Effector memory CD8-positive, alpha-beta T cell (primary cell): ENCODE results near the gene CELF4.
"Not testable (repeated sequence)": the region's sequence is repeated elsewhere in the genome, so short reads cannot be mapped to it uniquely, and the experiment has no call there.

Experiments
- ATAC-seq: fragments of 150-1000 bp; cut with Tn5 transposase; replicated peaks from 2 replicates; pipeline ENCODE4 v1.10.0; 2021; ENCODE audit warnings: mild to moderate bottlenecking, moderate library complexity
- DNase-seq, 3 experiments: peaks; one replicate each; pipeline ENCODE4 v3.0.0; 2021
- H3K27ac Mint-ChIP-seq, 2 donors: one replicate each; pipeline ENCODE4 v1.8.0; 2022; ENCODE audit warnings: mild to moderate bottlenecking in 2 of 2, mixed read lengths in 2 of 2, moderate library complexity in 2 of 2
- H3K27me3 Mint-ChIP-seq, 2 donors: one replicate each; pipeline ENCODE4 v1.8.0; 2022; ENCODE audit warnings: mixed read lengths in 2 of 2
- H3K36me3 Mint-ChIP-seq: one replicate; pipeline ENCODE4 v1.8.0; 2022; ENCODE audit warnings: mild to moderate bottlenecking, moderate library complexity, mixed read lengths; ENCODE audit not compliant: insufficient read depth
- H3K4me1 Mint-ChIP-seq, 2 donors: one replicate each; pipeline ENCODE4 v1.8.0; 2022; ENCODE audit warnings: low read depth in 2 of 2, mixed read lengths in 2 of 2
- H3K4me3 Mint-ChIP-seq, 2 donors: one replicate each; pipeline ENCODE4 v1.8.0; 2022; ENCODE audit warnings: mild to moderate bottlenecking in 2 of 2, mixed read lengths in 2 of 2, moderate library complexity in 2 of 2
- H3K9me3 Mint-ChIP-seq, 2 donors: one replicate each; pipeline ENCODE4 v1.8.0; 2022; ENCODE audit warnings: mixed read lengths in 2 of 2

Gene CELF4

GRCh38 chr18:37470986-37471385, 94.6 kb downstream of the CELF4 start:
- H3K4me1 Mint-ChIP-seq: no peaks in the 10 kb centered on the region
- H3K4me3 Mint-ChIP-seq: no peak overlapping the region
- H3K9me3 Mint-ChIP-seq: peaks cover 2 to 7% of the 10 kb centered on the region in 2 donors
- peaks cover 12 to 36% of the 10 kb centered on the region in 2 donors for H3K27me3 Mint-ChIP-seq
- no peak for ATAC-seq
- no peak for DNase-seq
- no peak overlapping the region for H3K27ac Mint-ChIP-seq
- H3K36me3 Mint-ChIP-seq: no peaks in the 10 kb centered on the region

GRCh38 chr18:37467002-37467662, 98.5 kb downstream of the CELF4 start:
- peaks cover 2% of the 10 kb centered on the region for H3K36me3 Mint-ChIP-seq
- peaks cover 2 to 12% of the 10 kb centered on the region in 2 donors for H3K9me3 Mint-ChIP-seq
- H3K27ac Mint-ChIP-seq: no peak overlapping the region
- ATAC-seq: no peak
- H3K4me3 Mint-ChIP-seq: no peak overlapping the region
- no peaks in the 10 kb centered on the region for H3K4me1 Mint-ChIP-seq
- H3K27me3 Mint-ChIP-seq: peaks cover 20 to 62% of the 10 kb centered on the region in 2 donors
- DNase-seq: no peak

DNA sequence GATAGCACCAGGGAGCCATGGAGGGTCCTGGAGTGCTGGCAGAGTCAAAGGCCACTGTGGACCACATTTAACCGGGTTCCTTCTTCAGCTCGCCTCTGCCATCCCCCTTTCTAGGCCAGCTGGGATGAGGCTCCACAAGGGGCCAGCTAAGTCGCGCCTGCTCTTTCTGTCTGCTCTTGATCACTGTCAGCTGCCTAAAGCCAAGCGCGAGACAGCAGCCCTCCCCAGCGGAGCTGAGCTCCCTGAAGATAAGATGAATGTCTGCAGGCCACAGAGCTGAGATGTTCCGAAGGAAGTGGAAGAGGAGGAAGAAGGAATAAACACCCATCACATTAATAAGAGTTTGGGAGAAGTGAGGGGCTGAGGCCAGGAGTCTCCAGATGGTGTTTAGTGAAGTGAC, 99.6 kb downstream of the CELF4 start:
- Mint-ChIP-seq H3K27ac (no peak overlapping the region), H3K36me3 (peaks cover 2% of the 10 kb centered on the region), H3K9me3 (peaks cover 2 to 12% of the 10 kb centered on the region in 2 donors), H3K27me3 (peaks cover 16 to 54% of the 10 kb centered on the region in 2 donors), H3K4me1 (no peaks in the 10 kb centered on the region), H3K4me3 (no peak overlapping the region)
- no peak for DNase-seq
- no peak for ATAC-seq

- H3K9me3 Mint-ChIP-seq: peaks cover 0 to 12% of the 10 kb centered on the region in 2 donors
- peaks cover 2% of the 10 kb centered on the region for H3K36me3 Mint-ChIP-seq
- H3K27me3 Mint-ChIP-seq: peaks cover 16 to 59% of the 10 kb centered on the region in 2 donors
- no peak for DNase-seq
- no peak overlapping the region for H3K4me3 Mint-ChIP-seq
- H3K4me1 Mint-ChIP-seq: no peaks in the 10 kb centered on the region
- H3K27ac Mint-ChIP-seq: no peak overlapping the region
- no peak for ATAC-seq
Measured at GRCh38 chr18:37464257-37464656, 101.3 kb downstream of the CELF4 start.

DNA sequence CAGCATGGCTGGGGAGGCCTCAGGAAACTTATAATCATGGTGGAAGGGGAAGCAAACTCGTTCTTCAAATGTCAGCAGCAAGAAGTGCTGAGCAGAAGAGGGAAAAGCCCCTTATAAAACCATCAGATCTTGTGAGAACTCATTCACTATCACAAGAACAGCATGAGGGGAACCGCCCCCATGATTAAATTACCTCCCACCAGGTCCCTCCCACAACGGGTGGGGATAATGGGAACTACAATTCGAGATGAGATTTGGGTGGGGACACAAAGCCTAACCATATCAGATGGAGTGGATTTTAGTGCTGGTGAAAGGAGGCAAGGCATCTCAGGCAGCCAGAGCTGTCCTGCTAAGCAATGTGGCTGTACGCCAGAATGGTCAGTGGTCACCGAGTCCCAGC, 104.3 kb downstream of the CELF4 start:
- not testable (repeated sequence) for ATAC-seq, DNase-seq, H3K4me3 Mint-ChIP-seq, H3K9me3 Mint-ChIP-seq, H3K27ac Mint-ChIP-seq, H3K4me1 Mint-ChIP-seq, H3K36me3 Mint-ChIP-seq
- H3K27me3 Mint-ChIP-seq: peaks cover 12 to 58% of the 10 kb centered on the region in 2 donors

DNA sequence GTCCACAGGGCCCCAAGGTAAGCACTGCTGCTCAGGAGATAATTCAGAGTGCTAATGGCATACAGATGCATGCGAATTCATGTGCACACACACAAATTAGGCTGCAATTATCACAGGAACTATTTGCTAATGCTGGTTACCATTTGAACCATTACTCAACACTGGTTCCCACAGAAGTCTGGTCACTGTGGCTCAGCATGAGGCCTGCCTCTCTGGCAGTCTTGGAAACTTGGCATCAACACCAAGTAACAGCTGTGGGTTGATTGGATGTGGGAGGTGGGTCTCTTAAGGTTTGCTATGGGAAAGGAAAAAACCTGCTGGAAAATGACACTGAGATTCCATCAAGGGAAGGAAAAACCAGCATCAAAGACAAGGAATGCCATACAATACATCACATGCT, 105.0 kb downstream of the CELF4 start:
- Mint-ChIP-seq H3K9me3 (peaks cover 0 to 5% of the 10 kb centered on the region in 2 donors), H3K27ac (no peak overlapping the region), H3K4me1 (no peaks in the 10 kb centered on the region), H3K4me3 (no peak overlapping the region), H3K27me3 (peaks cover 5 to 51% of the 10 kb centered on the region in 2 donors), H3K36me3 (peaks cover 2% of the 10 kb centered on the region)
- DNase-seq: no peak
- no peak for ATAC-seq

DNA sequence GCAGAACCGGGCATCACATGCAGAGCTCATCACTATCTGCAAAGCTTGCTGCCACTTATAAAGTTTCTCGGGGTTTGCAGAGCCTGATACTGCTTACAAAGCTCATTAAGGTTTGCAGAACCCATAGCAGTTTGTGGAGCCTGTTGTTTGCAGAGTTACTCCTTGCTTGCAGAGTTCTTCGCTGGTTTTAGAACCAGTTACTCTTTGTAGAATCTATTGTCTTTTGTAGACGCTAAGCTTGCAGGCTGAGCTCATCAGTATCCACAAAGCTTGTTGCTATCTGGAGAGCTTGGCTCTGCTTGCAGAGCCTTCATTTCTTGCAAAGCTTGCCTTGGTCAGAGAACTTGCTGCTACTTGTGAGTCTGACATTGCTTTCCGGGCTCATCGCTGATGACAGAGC, 106.9 kb downstream of the CELF4 start:
- peaks cover 0 to 32% of the 10 kb centered on the region in 2 donors for H3K27me3 Mint-ChIP-seq
- no peaks in the 10 kb centered on the region for H3K36me3 Mint-ChIP-seq
- H3K9me3 Mint-ChIP-seq: peaks cover 0 to 5% of the 10 kb centered on the region in 2 donors
- ATAC-seq (no peak), DNase-seq (no peak)
- H3K4me1 Mint-ChIP-seq: no peaks in the 10 kb centered on the region
- no peak overlapping the region for H3K4me3 Mint-ChIP-seq
- no peak overlapping the region for H3K27ac Mint-ChIP-seq

DNA sequence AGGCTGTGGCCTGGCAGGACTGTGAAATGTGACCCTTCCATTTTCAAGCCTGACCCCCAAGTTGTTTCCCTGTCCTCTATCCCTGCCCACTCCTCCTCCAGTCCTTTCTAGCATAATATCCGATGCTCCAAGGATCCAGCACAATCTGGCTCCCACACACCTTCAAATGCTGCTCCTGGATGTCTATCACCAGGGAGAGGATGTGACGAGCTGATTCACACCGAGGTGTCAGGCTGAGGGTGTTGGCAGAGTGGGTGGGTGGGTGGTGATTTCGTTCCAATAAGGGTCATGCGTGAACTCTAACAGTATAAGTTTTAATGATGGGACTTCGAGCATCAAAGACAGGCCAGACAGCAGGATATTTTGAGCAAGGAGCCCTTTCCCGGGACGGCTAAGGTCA, 107.8 kb downstream of the CELF4 start:
- Mint-ChIP-seq H3K9me3 (peaks cover 0 to 5% of the 10 kb centered on the region in 2 donors), H3K36me3 (no peaks in the 10 kb centered on the region), H3K27ac (no peak overlapping the region), H3K27me3 (peaks cover 0 to 35% of the 10 kb centered on the region in 2 donors), H3K4me1 (no peaks in the 10 kb centered on the region), H3K4me3 (no peak overlapping the region)
- ATAC-seq (no peak), DNase-seq (no peak)

DNA sequence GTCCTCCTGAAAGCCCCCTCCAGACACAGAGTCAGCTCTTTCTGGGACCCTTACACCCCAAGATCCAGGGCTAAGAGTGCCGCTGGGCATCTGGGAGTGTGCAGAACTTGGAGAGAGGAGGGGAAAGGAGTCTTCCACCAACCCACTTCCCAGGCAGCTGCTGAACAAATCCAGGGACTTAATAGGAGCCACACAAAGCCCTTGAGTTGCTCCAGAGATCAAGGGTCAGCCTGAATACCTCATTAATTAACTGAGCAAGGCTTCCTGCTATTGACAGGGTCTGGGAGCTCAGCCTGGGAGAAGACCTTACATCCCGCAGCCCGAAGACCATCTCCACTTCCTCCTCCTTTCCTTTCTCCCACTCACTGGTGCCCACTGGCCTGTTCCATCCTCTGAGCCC, 108.3 kb downstream of the CELF4 start:
- ATAC-seq (no peak), DNase-seq (no peak)
- Mint-ChIP-seq H3K36me3 (no peaks in the 10 kb centered on the region), H3K4me3 (no peak overlapping the region), H3K4me1 (no peaks in the 10 kb centered on the region), H3K9me3 (peaks cover 0 to 2% of the 10 kb centered on the region in 2 donors), H3K27me3 (peaks cover 0 to 34% of the 10 kb centered on the region in 2 donors), H3K27ac (no peak overlapping the region)

GRCh38 chr18:37456873-37457272, 108.7 kb downstream of the CELF4 start:
- H3K36me3 Mint-ChIP-seq: no peaks in the 10 kb centered on the region
- ATAC-seq: no peak
- H3K27ac Mint-ChIP-seq: no peak overlapping the region
- H3K4me1 Mint-ChIP-seq: no peaks in the 10 kb centered on the region
- H3K27me3 Mint-ChIP-seq: peaks cover 0 to 30% of the 10 kb centered on the region in 2 donors
- H3K4me3 Mint-ChIP-seq: no peak overlapping the region
- no peaks in the 10 kb centered on the region for H3K9me3 Mint-ChIP-seq
- no peak for DNase-seq

DNA sequence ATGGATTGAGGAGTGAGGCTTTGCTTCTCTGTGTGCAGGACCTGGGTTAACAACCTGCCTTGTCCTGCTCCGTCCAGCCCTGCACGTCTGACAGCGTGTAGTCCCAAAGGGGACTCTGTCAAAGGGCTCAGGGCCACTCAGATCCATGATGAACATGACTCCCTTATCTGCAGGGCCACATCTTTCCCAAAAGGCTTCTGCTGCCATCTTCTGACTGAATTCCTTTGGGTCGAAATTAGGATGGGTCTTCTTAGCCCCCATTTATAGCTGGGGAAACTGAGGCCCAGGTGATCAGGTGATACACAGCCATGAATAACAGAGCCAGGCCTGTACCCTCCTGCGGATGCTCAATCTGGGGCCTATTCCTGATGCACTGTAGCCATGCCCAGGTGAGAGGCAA, 109.2 kb downstream of the CELF4 start:
- Mint-ChIP-seq H3K4me3 (no peak overlapping the region), H3K27ac (no peak overlapping the region), H3K27me3 (peaks cover 0 to 30% of the 10 kb centered on the region in 2 donors), H3K4me1 (no peaks in the 10 kb centered on the region), H3K36me3 (no peaks in the 10 kb centered on the region), H3K9me3 (no peaks in the 10 kb centered on the region)
- DNase-seq (no peak), ATAC-seq (no peak)

DNA sequence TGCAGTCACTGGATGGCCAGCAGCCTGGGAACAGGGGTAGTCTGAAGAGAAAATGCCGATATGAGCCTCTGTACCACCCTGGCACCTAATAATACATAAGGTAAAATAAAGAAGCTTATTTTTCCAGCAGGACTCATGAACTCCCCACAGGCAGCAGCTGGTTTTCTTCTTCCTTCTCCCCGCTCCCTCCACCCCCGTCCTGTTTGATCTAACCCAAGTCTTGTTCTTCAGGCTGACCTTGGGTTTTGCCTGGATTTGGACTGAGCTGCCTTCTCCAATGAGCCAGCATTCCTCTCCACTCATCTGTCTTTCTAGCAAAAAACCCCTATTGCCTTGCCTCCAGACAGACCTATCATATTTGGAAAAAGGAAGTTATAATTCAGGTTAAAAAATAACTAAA, 111.8 kb downstream of the CELF4 start:
- H3K36me3 Mint-ChIP-seq: no peaks in the 10 kb centered on the region
- no peak overlapping the region for H3K27ac Mint-ChIP-seq
- no peaks in the 10 kb centered on the region for H3K4me1 Mint-ChIP-seq
- H3K4me3 Mint-ChIP-seq: no peak overlapping the region
- ATAC-seq: no peak
- DNase-seq: no peak
- H3K27me3 Mint-ChIP-seq: peaks cover 0 to 23% of the 10 kb centered on the region in 2 donors
- no peaks in the 10 kb centered on the region for H3K9me3 Mint-ChIP-seq

DNA sequence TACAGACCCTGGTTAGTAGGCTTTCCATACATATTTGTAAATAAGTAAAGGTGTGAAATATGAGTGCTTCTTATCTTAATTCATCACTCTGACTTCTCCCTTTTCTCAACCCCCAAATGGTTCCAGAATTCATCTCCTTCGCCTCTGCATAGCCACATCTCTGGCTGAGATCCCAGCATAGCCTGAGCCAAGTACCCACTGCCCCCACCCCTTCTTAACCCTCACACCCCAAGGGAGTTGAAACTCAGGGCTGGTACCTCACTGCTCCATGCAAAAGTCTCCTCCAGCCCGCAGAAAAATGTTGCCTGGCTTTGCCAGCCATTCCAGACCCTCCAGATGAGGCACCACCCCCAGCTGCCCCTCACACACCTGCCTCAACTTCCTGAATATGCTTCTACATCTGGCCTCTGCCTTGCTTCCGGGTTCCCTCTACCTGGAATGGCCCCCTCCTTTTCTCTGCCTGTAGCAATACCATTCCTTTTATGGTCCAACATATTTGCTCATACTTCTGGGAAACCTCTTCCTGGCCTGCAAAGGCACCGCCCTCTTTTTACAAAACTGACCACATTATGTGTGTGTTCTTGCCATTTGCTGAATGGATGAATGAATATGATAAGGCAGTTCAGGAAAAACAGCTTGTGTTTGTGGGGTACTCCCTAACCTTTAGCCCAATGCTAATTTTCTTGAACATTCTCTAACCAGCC, 112.8 kb downstream of the CELF4 start:
- H3K27ac Mint-ChIP-seq: no peak overlapping the region
- no peak for DNase-seq
- peaks cover 0 to 26% of the 10 kb centered on the region in 2 donors for H3K27me3 Mint-ChIP-seq
- ATAC-seq: no peak
- no peak overlapping the region for H3K4me3 Mint-ChIP-seq
- no peaks in the 10 kb centered on the region for H3K36me3 Mint-ChIP-seq
- H3K4me1 Mint-ChIP-seq: no peaks in the 10 kb centered on the region
- no peaks in the 10 kb centered on the region for H3K9me3 Mint-ChIP-seq

- Mint-ChIP-seq H3K27me3 (peaks cover 0 to 23% of the 10 kb centered on the region in 2 donors), H3K4me3 (no peak overlapping the region), H3K4me1 (no peaks in the 10 kb centered on the region), H3K9me3 (no peaks in the 10 kb centered on the region), H3K36me3 (no peaks in the 10 kb centered on the region), H3K27ac (no peak overlapping the region)
- DNase-seq: no peak
- ATAC-seq: no peak
Measured at GRCh38 chr18:37452015-37452414, 113.6 kb downstream of the CELF4 start.
